Measurements from ENCODE around the gene GATC. TPM values are rescaled to one million over a fixed set of nuclear protein-coding genes. Genes with fewer than 3 reads are reported as not detected.

Gene GATC
- total RNA-seq, 3 donors from 2014 or later (not counting 1 experiment from before 2014, with no cell fraction given): 16.5 to 22.8 (median 20.5) TPM

- H3K4me3 ChIP-seq (ENCODE audit: low read length): no peak overlapping the region
- peaks cover 23% of the 10 kb centered on the region for H3K4me1 ChIP-seq (ENCODE audit: control insufficient read depth, insufficient read depth, low read length)
- Mint-ChIP-seq H3K36me3 (peaks cover 14% of the 10 kb centered on the region), H3K27me3 (ENCODE audit: low read depth in 2 of 2) (no peaks in the 10 kb centered on the region), H3K27ac (peak overlapping the region in 1 of 2 donors; percentile 91), H3K4me1 (peaks cover 33 to 48% of the 10 kb centered on the region in 2 donors), H3K9me3 (no peaks in the 10 kb centered on the region), H3K4me3 (no peak overlapping the region)
- DNase-seq: no peak
- no peak overlapping the region for H3K27ac ChIP-seq (ENCODE audit: low read length)
- ATAC-seq: no peak
- WGBS (ENCODE audit: insufficient coverage): 93% methylated on average over 5 of the region's 5 CpGs
- no peaks in the 10 kb centered on the region for H3K27me3 ChIP-seq (ENCODE audit: control insufficient read depth, insufficient read depth, low read length)
- peaks cover 73% of the 10 kb centered on the region for H3K36me3 ChIP-seq (ENCODE audit: control insufficient read depth, insufficient read depth, low read length)
- intact Hi-C loops (cut with micrococcal nuclease): no loop called here
- TF ChIP-seq CTCF (IDR thresholded peaks at IDR 0.05): no peak
- H3K9me3 ChIP-seq (ENCODE audit: control insufficient read depth, insufficient read depth, low read length): no peaks in the 10 kb centered on the region
These were observed 17.5 kb downstream of the GATC start for GRCh38 chr12:120463712-120464111.

DNA sequence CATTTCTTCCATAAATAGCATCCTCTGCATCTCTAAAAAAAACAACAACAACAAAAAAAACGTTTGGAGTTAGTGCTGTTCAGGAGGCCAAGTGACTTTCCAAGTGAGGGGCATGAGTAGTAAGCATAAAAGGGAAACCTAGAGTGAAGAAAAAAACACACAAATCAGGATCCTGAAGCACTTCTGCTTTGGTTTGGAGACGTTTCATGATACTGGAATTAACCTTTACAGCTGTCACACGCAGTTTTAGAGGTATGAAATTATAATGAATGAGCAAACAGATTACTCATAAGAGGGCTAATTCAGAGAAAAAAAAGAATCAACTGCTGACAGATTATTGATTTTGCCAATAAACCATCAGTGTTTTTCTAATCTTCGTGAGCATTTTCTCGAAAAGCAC, 19.5 kb downstream of the GATC start:
- Histone ChIP-seq H3K27me3 (ENCODE audit: control insufficient read depth, insufficient read depth, low read length) (no peaks in the 10 kb centered on the region), H3K36me3 (ENCODE audit: control insufficient read depth, insufficient read depth, low read length) (peaks cover 58% of the 10 kb centered on the region), H3K4me3 (ENCODE audit: low read length) (no peak overlapping the region), H3K27ac (ENCODE audit: low read length) (no peak overlapping the region), H3K4me1 (ENCODE audit: control insufficient read depth, insufficient read depth, low read length) (peaks cover 32% of the 10 kb centered on the region), H3K9me3 (ENCODE audit: control insufficient read depth, insufficient read depth, low read length) (no peaks in the 10 kb centered on the region)
- intact Hi-C loops (cut with micrococcal nuclease): loop anchor here (1.0 kb wide), 1 partner anchor 26 kb away; no protein-coding TSS in a partner anchor
- H3K27ac Mint-ChIP-seq: peak overlapping the region; percentile 76 to 91
- DNase-seq: no peak
- peaks cover 45 to 55% of the 10 kb centered on the region in 2 donors for H3K4me1 Mint-ChIP-seq
- peaks cover 14% of the 10 kb centered on the region for H3K36me3 Mint-ChIP-seq
- H3K27me3 Mint-ChIP-seq (ENCODE audit: low read depth in 2 of 2): no peaks in the 10 kb centered on the region
- no peak overlapping the region for H3K4me3 Mint-ChIP-seq
- 49% methylated on average over 2 of the region's 5 CpGs for WGBS (ENCODE audit: insufficient coverage)
- H3K9me3 Mint-ChIP-seq: no peaks in the 10 kb centered on the region
- TF ChIP-seq CTCF (IDR thresholded peaks at IDR 0.05): no peak
- no peak for ATAC-seq

- no peaks in the 10 kb centered on the region for H3K9me3 ChIP-seq (ENCODE audit: control insufficient read depth, insufficient read depth, low read length)
- DNase-seq (peak in 1 of 2 donors; percentile 71), ATAC-seq (no peak)
- Mint-ChIP-seq H3K27ac (peak overlapping the region; percentile 76 to 91), H3K36me3 (peaks cover 14% of the 10 kb centered on the region), H3K9me3 (no peaks in the 10 kb centered on the region), H3K4me3 (peak overlapping the region; percentile 35), H3K4me1 (peaks cover 51 to 61% of the 10 kb centered on the region in 2 donors), H3K27me3 (ENCODE audit: low read depth in 2 of 2) (no peaks in the 10 kb centered on the region)
- no peak overlapping the region for H3K4me3 ChIP-seq (ENCODE audit: low read length)
- peaks cover 40% of the 10 kb centered on the region for H3K4me1 ChIP-seq (ENCODE audit: control insufficient read depth, insufficient read depth, low read length)
- H3K27ac ChIP-seq (ENCODE audit: low read length): no peak overlapping the region
- H3K36me3 ChIP-seq (ENCODE audit: control insufficient read depth, insufficient read depth, low read length): peaks cover 49% of the 10 kb centered on the region
- intact Hi-C loops (cut with micrococcal nuclease): loop anchor here (1.0 kb wide), 1 partner anchor 27 kb away; no protein-coding TSS in a partner anchor
- no peaks in the 10 kb centered on the region for H3K27me3 ChIP-seq (ENCODE audit: control insufficient read depth, insufficient read depth, low read length)
- WGBS (ENCODE audit: insufficient coverage): 73% methylated on average over 8 of the region's 8 CpGs
- peak; percentile 53 for TF ChIP-seq CTCF (IDR thresholded peaks at IDR 0.05)
These were observed 20.5 kb downstream of the GATC start for GRCh38 chr12:120466560-120467315.
